Hematopoietic multipotent progenitor cell treated with erythropoietin and hydrocortisone succinate and interleukin-3 and kit ligand, for 15 days (in vitro differentiated cells): ENCODE results near the gene AFDN.

Source experiments
- DNase-seq: peaks from one replicate; pipeline ENCODE4 v3.0.0-alpha.2; 2015; ENCODE audit warnings: low spot score

The AFDN gene

GRCh38 chr6:167877994-167878779 lies 51.5 kb downstream of the AFDN start:
- DNase-seq: no peak

- DNase-seq: no peak
These were observed 52.9 kb downstream of the AFDN start for GRCh38 chr6:167879612-167880011.

DNA sequence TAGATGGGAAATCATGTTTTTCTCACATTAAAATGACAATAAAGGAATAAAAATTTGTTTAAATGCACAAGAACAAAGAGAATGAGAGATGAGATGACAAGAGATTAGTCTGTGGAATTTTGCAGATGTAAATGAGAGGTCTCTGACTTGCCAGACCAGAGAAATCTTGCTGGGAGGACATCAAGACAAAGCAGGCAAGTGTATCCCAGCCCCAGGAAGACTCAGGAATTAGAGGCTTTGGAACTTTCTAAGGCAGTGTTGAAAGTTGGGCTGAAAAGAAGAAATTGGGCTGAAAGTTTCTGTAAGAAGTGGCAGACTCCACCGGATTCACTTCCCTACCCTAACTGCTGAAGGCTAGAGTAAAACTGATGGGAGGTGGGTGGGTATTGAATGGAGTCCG lies 54.6 kb downstream of the AFDN start:
- DNase-seq: no peak

DNA sequence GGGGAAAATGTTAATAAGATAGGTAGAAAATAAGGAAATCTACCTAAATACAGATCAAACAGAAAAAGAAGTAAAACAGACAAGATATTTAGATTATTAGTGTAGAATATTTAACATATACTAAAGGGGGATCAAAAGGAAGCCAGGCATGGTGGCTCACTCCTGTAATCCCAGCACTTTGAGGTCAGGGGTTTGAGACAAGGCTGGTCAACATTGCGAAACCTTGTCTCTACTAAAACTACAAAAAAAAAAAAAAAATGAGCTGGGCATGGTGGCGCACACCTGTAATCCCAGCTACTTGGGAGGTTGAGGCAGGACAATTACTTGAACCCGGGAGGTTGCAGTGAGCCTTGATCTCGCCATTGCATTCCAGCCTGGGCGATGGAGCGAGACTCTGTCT lies 55.5 kb downstream of the AFDN start:
- DNase-seq: no peak

DNA sequence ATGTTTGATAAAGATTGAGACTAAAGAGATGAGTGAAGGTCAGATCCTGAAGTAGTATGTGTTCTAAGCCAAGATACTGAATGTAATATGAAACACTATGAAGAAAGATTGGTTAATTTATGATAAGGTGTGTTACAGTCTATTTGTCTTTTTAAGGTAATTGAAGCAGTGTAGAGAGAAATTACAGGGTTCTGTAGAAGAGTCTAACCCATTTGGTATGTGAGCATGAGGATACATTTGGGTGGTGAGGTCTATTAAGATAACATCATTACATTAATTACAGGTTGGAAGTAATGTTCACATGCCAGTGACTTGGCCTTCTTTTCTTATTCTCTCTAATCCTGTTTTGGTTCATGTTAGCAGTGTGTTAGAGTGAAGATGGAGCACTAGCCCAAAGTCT lies 61.4 kb downstream of the AFDN start:
- no peak for DNase-seq

GRCh38 chr6:167892835-167893815 lies 66.4 kb downstream of the AFDN start:
- DNase-seq: no peak

GRCh38 chr6:167894965-167895364 lies 68.3 kb downstream of the AFDN start:
- no peak for DNase-seq

GRCh38 chr6:167896648-167897047 lies 69.9 kb downstream of the AFDN start:
- DNase-seq: no peak

GRCh38 chr6:167898673-167899311 lies 72.1 kb downstream of the AFDN start:
- DNase-seq: peak; percentile 6

GRCh38 chr6:167904791-167905190 lies 78.1 kb downstream of the AFDN start:
- no peak for DNase-seq

DNA sequence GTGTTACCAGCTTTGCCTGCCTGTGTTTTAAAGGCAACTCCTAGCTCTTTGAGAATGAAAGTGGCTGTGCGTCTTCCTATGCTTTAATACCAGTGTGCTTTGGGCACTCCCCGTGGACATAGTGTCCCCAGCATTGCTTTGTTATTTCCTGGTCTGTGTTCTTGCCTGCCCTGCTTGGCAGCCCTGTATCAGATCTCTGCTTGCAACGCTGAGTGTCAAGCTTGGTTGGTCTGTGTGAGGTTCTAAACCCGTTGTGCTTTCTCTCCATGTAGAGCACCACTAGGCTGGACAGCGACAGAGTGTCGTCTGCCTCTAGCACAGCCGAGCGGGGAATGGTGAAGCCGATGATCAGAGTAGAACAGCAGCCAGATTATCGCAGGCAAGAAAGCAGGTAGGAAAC lies 80.2 kb downstream of the AFDN start:
- DNase-seq: no peak

GRCh38 chr6:167907837-167908681 lies 81.3 kb downstream of the AFDN start:
- DNase-seq: no peak

GRCh38 chr6:167910007-167910406 lies 83.3 kb downstream of the AFDN start:
- DNase-seq: no peak

DNA sequence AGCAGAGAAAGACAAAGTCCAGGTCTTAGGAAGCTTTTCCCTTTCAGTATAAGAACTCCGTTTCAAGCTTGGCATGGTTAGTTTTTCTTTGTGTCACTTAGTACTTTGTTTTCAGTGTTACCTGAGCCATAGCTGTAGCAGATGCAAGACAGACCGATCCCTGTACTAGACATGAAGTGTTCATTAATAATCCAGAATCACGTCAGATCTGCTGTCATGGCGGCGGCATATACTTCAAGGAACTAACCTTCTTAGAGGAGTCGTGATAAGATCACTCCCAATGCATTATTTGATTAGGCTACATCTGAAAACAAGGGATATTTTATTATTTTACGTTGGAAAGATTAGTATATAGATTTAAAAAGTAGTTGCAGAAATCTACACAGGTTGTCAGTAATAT lies 83.9 kb downstream of the AFDN start:
- DNase-seq: no peak

GRCh38 chr6:167912494-167912893 lies 85.8 kb downstream of the AFDN start:
- no peak for DNase-seq

- no peak for DNase-seq
These were observed 87.0 kb downstream of the AFDN start for GRCh38 chr6:167913699-167914098.

GRCh38 chr6:167915139-167915538 lies 88.4 kb downstream of the AFDN start:
- no peak for DNase-seq

GRCh38 chr6:167917551-167918154 lies 90.9 kb downstream of the AFDN start:
- no peak for DNase-seq

- no peak for DNase-seq
These were observed 92.0 kb downstream of the AFDN start for GRCh38 chr6:167918548-167919278.

- DNase-seq: no peak
These were observed 92.6 kb downstream of the AFDN start for GRCh38 chr6:167919349-167919748.

- DNase-seq: no peak
These were observed 93.5 kb downstream of the AFDN start for GRCh38 chr6:167920165-167920564.
